HEK293T (cell line): ENCODE measurements around the gene ZNF780B.
"Not testable (repeated sequence)": the region's sequence is repeated elsewhere in the genome, so short reads cannot be mapped to it uniquely, and the experiment has no call there.

Experiments used
- FOXA1 ChIP-seq: fragments of 450-650 bp; IDR thresholded peaks from 2 replicates; pipeline ENCODE4 v1.6.1; 2016; ENCODE audit warnings: mild to moderate bottlenecking
- HDGF ChIP-seq: fragments of 450-650 bp; IDR thresholded peaks from 2 replicates; pipeline ENCODE4 v1.6.1; 2017; ENCODE audit warnings: antibody characterized with exemption, borderline replicate concordance

- TF ChIP-seq FOXA1, HDGF: not testable (repeated sequence)
Observed at GRCh38 chr19:40041718-40042117, 14.3 kb downstream of the ZNF780B start.
